Activated CD4-positive, CD25-positive, alpha-beta regulatory T cell treated with anti-CD3 and anti-CD28 coated beads, Interleukin-2, amount 50 U/mL, for 16 hours (primary cell): ENCODE data around the gene MAP2K1.

Source experiments
- DNase-seq: peaks from one replicate; pipeline ENCODE4 v3.0.0-alpha.2; 2020; ENCODE audit warnings: low read depth, low spot score

Gene MAP2K1

DNA sequence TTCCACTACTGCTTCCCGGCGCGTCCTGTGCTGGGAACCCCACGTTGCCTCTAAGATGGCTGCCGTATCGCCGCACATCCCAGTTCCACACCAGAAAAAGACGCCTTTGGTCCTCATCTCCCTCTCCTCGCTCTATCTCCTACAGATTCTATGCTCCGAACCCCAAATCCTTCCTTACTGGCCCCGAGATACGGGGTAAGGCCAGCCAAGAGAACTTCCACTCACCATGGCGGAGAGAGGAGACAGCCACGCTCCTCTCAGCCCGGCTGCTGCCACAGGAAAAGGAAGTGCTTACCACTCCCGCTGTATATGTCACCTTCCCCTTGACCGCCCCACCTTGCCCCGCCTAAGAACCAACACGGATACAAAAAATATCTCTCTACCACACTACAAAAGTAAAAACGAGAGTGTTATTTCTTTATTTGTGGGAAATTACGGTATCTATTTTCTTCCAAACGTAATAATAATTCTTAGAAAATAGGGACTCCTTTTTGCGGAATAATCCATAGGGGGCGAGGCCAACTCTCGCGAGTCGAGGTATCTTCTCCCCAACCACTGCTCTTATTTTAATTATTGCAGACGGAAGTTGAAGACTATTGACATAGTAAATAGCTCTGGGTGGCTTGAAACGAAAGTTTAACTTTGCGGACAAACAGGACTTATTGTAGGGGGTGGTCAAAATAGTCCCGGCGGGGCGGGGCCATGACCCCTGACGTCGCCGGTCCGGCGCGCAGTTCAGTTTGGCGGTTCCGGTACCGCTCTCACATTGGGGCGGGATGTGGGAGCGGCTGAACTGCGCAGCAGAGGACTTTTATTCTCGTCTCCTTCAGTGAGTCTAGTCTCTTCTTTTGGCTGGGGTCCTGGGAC, 118.1 kb downstream of the MAP2K1 start, which contains the start of the genes RPL4 and ZWILCH:
Gene RPL4 (minus strand): TSS at position 293 of the 867 bp plus-strand sequence. CDS start 65 bp downstream, at position 228.
Gene ZWILCH (plus strand): TSS at position 764 of the 867 bp plus-strand sequence. CDS start 13 bp downstream, at position 777.
- peak; percentile 72 for DNase-seq

DNA sequence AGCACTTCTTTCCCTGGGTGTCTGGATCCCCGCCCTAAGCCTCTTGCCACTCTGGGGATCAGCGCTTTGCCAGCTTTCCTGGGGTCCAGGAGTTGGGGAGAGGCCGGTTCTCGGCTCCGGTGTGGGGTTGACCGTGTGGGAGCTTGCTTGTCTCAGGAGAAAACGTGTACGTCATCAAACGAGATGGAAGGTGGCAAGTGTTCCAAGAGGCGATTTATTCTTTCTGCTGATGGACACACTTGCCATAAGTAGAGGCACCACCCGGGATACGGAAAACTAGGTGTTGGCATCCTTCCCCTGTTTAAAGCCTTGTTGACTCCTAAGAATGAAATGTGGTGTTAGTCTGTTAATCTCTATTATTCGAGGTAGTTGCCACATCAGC, 118.7 kb downstream of the MAP2K1 start:
- DNase-seq, result no peak

DNA sequence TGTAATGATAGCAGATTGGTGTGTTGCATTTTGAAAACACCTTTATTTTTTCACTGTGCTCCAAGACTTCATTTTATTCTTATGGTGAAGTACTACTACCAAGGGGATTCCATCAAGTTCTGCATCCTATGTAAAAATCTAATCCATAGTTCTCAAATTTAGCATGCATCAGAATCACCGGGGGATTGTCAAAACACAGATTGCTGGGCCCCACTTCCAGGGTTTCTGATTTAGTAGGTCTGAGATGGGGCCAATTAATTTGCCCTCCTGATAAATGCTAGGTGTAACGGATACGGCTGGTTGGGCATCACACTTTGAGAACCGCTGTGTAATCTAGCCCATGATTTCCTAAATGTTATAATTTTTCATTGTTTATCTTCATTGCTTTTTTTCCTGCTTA, 119.1 kb downstream of the MAP2K1 start:
- no peak for DNase-seq

DNA sequence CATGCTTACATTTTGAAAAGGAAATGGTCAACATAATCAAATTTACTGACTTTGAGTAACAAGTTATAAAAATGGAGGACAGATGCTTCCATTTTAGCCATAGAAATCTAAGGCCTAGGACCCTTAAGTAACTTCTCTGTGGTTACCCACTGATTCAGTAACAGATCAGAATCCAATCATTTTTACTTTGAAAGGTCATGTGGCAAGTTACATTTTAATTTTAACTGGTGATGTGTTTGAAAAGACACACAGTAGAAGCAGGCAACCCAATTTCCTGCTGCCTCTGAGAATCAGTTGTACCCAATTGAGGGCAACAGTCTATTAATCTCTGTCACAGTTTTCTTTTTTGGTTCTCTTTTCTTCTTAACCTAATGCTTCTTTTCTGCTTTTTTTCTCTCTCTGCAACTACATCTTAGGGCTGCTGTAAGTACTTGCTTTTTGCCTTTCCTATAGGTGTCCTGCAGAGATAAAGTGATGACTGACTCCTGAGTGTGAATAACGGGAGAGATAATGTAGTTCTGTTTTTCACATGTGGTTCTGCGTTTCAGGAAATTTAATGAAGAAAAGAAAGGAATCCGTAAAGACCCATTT, 121.7 kb downstream of the MAP2K1 start:
- no peak for DNase-seq

DNA sequence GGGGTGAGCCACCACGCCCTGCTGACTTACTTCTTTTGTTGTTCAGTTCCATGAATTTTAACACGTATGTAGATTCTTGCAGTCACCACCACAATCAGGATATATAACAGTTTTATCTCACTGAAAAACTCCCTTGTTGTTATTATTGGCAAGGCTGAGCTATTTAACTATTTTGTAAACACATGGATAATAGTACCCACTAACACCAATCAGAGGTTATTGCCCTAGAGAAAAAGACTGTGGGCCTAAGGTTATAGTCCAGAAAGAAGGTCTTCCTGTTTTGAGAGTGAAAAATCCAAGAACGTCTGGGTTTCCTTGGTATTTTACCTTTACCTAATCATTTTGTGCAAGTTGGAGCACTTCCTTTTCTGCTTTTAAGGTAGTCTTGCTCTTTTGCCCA, 127.9 kb downstream of the MAP2K1 start:
- no peak for DNase-seq

DNA sequence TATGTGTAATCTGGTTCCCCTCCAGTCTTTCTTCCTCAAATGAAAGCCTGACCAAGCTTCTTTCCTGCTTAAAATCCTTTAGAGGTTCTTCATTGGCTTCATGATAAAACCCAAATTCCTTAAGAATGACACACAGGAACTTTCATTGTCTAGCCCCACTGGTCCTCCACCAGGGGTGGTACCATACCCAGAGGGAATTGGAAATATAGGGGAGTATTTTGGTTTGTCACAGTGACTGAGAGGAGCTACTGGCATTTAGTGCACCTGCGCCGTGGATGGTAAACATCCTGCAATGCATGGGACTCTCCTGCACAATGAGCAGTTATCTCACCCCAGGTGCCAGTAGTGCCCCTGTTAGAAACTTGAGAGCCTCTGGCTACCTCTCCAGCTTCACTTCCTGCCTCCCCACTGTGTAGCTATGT, 129.2 kb downstream of the MAP2K1 start:
- no peak for DNase-seq

DNA sequence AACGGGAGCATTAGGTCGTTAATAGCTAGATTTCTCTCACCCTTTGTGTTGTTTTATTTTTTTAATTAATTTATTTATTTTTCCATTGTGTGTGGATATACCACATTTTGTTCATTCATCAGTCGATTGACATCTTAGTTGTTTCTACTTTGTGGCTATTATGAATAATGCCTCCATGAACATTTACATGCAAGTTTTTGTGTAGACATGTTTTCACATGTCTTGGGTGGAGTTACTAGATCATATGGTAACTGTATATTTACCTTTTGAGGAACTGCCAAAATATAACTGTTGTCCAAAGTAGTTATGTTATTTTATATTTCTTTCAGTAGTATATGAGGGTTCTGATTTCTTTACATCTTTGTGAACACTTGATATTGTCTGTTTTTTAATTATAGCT, 137.2 kb downstream of the MAP2K1 start:
- DNase-seq, result no peak

DNA sequence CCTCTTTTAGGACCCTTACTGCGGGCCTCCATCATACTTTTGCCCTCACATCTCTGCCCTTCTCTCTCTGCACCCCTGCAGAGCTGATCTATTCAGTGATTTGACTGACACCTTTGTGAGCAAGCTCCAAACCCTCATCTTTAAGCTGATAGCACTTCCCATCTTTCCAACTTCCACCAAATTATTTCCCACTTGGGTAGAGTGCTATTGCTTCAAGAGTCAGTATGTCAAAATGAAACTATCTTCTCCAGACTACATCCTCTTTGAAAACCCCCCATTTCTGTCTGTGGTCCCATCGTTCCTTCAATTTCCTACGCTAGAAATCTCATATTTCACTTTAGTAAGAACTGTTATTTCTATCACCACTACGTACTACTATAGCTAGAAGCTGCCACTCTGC, 138.1 kb downstream of the MAP2K1 start:
- DNase-seq, result no peak

DNA sequence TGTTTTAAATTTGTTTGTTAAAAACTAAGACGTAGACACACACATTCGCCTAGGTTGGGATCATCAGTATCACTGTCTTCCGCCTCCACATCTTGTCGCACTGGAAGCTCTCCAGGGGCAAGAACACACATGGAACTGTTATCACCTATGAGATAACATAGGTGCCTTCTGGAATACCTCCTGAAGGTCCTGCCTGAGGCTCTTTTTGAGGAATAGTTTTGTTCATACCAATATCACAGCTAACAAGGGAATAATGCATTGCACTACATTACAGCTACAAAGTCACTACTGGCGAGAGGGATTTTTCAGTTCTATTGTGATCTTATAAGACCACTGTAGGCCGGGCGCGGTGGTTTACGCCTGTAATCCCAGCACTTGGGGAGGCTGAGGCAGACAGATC, 148.3 kb downstream of the MAP2K1 start:
- no peak for DNase-seq
